G401 (cell line): ENCODE data around the gene SMIM27. TPM values are rescaled to one million over a fixed set of nuclear protein-coding genes. Genes with fewer than 3 reads are reported as not detected.
"Not testable (repeated sequence)": the region's sequence is repeated elsewhere in the genome, so short reads cannot be mapped to it uniquely, and the experiment has no call there.

ENCODE experiments used
- DNase-seq: peaks from one replicate; pipeline ENCODE4 v3.0.0-alpha.2; 2015; ENCODE audit warnings: low spot score
- in situ Hi-C: cut with HindIII; loops from 2 replicates; pipeline ENCODE4 v1.10.0; 2016; ENCODE audit warnings: low sequenced_read_pairs, mixed read lengths
- total RNA-seq: library from RNA; depleted of rRNA; stranded (reverse); fragments of >200 nt; shearing (Covaris generic); gene quantifications from 2 replicates; pipeline ENCODE4 v1.2.3, GENCODE V29; 2014; rRNA removed

The SMIM27 gene
- total RNA-seq, 1 experiment from 2014 or later = 7.7 TPM

- peak; percentile 35 for DNase-seq
- in situ Hi-C loops = no loop called here
These were observed 37.1 kb downstream of the SMIM27 start for GRCh38 chr9:32589083-32589723.

- in situ Hi-C loops = no loop called here
- no peak for DNase-seq
These were observed 38.3 kb downstream of the SMIM27 start for GRCh38 chr9:32590476-32590875.

GRCh38 chr9:32590898-32591297 is 38.8 kb downstream of the SMIM27 start:
- DNase-seq = no peak

GRCh38 chr9:32596096-32596865 is 44.2 kb downstream of the SMIM27 start:
- DNase-seq = no peak
- in situ Hi-C loops = no loop called here

More at GRCh38 chr9:32590898-32591297, 38.8 kb downstream of the SMIM27 start:
- in situ Hi-C loops = no loop called here

GRCh38 chr9:32596936-32597335 is 44.8 kb downstream of the SMIM27 start:
- in situ Hi-C loops = no loop called here

GRCh38 chr9:32599021-32599420 is 46.9 kb downstream of the SMIM27 start:
- in situ Hi-C loops, DNase-seq: not testable (repeated sequence)

More at GRCh38 chr9:32596936-32597335, 44.8 kb downstream of the SMIM27 start:
- DNase-seq = no peak

Other genes starting within 250 kb of the SMIM27 start
- gene ACO1, start 167.7 kb upstream of the SMIM27 start, total RNA-seq = 43.1 and 56.8 TPM in 2 replicates
- 4.0 and 6.3 TPM in 2 replicates for gene RIGI, start 26.1 kb upstream of the SMIM27 start, total RNA-seq
- 16.7 and 19.6 TPM in 2 replicates for gene TOPORS, start 259 bp downstream of the SMIM27 start, total RNA-seq
- gene NDUFB6, start 20.8 kb downstream of the SMIM27 start, total RNA-seq = 124 and 133 TPM in 2 replicates
- gene TAF1L, start 83.3 kb downstream of the SMIM27 start, total RNA-seq = under 0.01 and 0.03 TPM in 2 replicates
- not detected in 2 replicates for gene TMEM215, start 231.2 kb downstream of the SMIM27 start, total RNA-seq